NT2/D1 (cell line): ENCODE results near the gene KATNB1.
"Not testable (repeated sequence)": the region's sequence is repeated elsewhere in the genome, so short reads cannot be mapped to it uniquely, and the experiment has no call there.

ENCODE experiments used
- DNase-seq: peaks from one replicate; pipeline ENCODE4 v3.0.0-alpha.2; 2011; ENCODE audit warnings: low read depth, low spot score
- H3K27me3 ChIP-seq: 2 replicates; pipeline ENCODE4 v1.6.0; 2011; ENCODE audit warnings: mild to moderate bottlenecking; ENCODE audit not compliant: insufficient read length, insufficient read depth
- H3K36me3 ChIP-seq: 2 replicates; pipeline ENCODE4 v1.6.1; 2011; ENCODE audit warnings: mild to moderate bottlenecking, low read length, mixed read lengths; ENCODE audit not compliant: insufficient read depth, insufficient read length
- H3K4me1 ChIP-seq: 2 replicates; pipeline ENCODE4 v1.5.1; 2011; ENCODE audit not compliant: insufficient read depth, insufficient read length
- H3K4me3 ChIP-seq: 2 replicates; pipeline ENCODE4 v1.5.1; 2011; ENCODE audit warnings: low read depth; ENCODE audit not compliant: insufficient read length
- H3K9ac ChIP-seq: 2 replicates; pipeline ENCODE4 v1.6.0; 2011; ENCODE audit warnings: low read depth; ENCODE audit not compliant: insufficient read length
- H3K9me3 ChIP-seq: 2 replicates; pipeline ENCODE4 v1.5.1; 2011; ENCODE audit warnings: mild to moderate bottlenecking, low read length; ENCODE audit not compliant: insufficient read depth
- SUZ12 ChIP-seq: IDR thresholded peaks from 2 replicates; pipeline ENCODE4 v1.6.1; 2011; ENCODE audit not compliant: insufficient read length, insufficient read depth; ENCODE audit errors: extremely low read depth
- YY1 ChIP-seq: IDR thresholded peaks from 2 replicates; pipeline ENCODE4 v1.6.1; 2011; ENCODE audit not compliant: insufficient read length, insufficient read depth
- ZNF274 ChIP-seq: IDR thresholded peaks from 2 replicates; pipeline ENCODE4 v1.6.1; 2011; ENCODE audit warnings: mild to moderate bottlenecking, low read depth, low read length

Gene KATNB1

GRCh38 chr16:57711993-57712392 lies 23.6 kb upstream of the KATNB1 start:
- Histone ChIP-seq H3K36me3 (no peaks in the 10 kb centered on the region), H3K9ac (no peak overlapping the region), H3K4me3 (no peak overlapping the region), H3K4me1 (no peaks in the 10 kb centered on the region), H3K9me3 (no peaks in the 10 kb centered on the region), H3K27me3 (peaks cover 4% of the 10 kb centered on the region)
- DNase-seq, result no peak
- TF ChIP-seq SUZ12, result no peak

- not testable (repeated sequence) for DNase-seq, H3K9me3 ChIP-seq, H3K4me3 ChIP-seq, H3K36me3 ChIP-seq, H3K27me3 ChIP-seq, H3K9ac ChIP-seq, H3K4me1 ChIP-seq
Measured at GRCh38 chr16:57712569-57712968, 23.0 kb upstream of the KATNB1 start.

- H3K9me3 ChIP-seq, result no peaks in the 10 kb centered on the region
- no peak overlapping the region for H3K4me3 ChIP-seq
- H3K4me1 ChIP-seq, result no peaks in the 10 kb centered on the region
- no peak for DNase-seq
- TF ChIP-seq SUZ12, result no peak
- H3K36me3 ChIP-seq, result no peaks in the 10 kb centered on the region
- H3K9ac ChIP-seq, result no peak overlapping the region
- H3K27me3 ChIP-seq, result peaks cover 4% of the 10 kb centered on the region
Measured at GRCh38 chr16:57713596-57713995, 22.0 kb upstream of the KATNB1 start.

DNA sequence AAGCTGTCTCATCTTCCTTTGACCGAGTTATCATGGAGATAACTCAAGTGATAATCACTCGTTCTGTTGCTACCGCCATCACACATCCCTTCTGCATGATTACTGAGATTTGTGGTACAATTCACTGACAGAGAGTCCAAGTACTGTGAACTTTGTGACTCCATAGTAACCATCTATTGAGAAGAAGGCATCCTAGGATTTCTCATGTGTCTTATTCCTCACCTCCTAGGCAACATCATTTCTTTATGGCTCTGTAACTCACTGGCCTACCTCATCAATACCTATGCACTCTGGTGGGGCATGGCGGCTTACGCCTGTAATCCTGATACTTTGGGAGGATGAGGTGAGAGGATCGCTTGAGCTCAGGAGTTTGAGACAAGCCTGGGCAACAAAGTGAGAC lies 21.5 kb upstream of the KATNB1 start:
- Histone ChIP-seq H3K27me3 (peaks cover 4% of the 10 kb centered on the region), H3K4me3 (no peak overlapping the region), H3K4me1 (no peaks in the 10 kb centered on the region), H3K36me3 (no peaks in the 10 kb centered on the region), H3K9me3 (no peaks in the 10 kb centered on the region), H3K9ac (no peak overlapping the region)
- TF ChIP-seq ZNF274 (no peak), SUZ12 (no peak), YY1 (no peak)
- DNase-seq, result no peak

DNA sequence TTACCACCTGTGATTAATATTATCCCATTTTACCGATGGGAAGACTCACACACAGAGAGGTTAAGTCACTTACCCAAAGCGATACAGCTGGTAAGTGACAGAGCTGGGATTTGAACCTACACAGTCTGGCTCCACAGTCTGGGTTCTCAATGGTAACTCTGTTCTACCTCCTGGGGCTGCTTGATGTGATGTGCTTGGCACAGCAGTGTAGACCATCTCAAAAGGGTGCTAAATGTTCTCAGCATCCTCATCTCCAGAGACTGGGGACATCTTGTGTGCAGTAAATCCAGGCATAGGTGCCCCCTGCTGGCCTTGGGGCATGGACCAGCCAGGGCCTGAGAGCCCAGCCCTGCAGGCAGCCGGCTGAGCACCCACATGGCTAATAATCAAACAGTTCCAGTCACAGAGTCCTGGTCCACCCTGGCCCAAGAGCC lies 15.4 kb upstream of the KATNB1 start:
- Histone ChIP-seq H3K4me3 (no peak overlapping the region), H3K27me3 (peaks cover 4% of the 10 kb centered on the region), H3K4me1 (peaks cover 12% of the 10 kb centered on the region), H3K9ac (no peak overlapping the region), H3K36me3 (no peaks in the 10 kb centered on the region), H3K9me3 (no peaks in the 10 kb centered on the region)
- no peak for DNase-seq
- TF ChIP-seq ZNF274 (no peak), SUZ12 (no peak), YY1 (no peak)

DNA sequence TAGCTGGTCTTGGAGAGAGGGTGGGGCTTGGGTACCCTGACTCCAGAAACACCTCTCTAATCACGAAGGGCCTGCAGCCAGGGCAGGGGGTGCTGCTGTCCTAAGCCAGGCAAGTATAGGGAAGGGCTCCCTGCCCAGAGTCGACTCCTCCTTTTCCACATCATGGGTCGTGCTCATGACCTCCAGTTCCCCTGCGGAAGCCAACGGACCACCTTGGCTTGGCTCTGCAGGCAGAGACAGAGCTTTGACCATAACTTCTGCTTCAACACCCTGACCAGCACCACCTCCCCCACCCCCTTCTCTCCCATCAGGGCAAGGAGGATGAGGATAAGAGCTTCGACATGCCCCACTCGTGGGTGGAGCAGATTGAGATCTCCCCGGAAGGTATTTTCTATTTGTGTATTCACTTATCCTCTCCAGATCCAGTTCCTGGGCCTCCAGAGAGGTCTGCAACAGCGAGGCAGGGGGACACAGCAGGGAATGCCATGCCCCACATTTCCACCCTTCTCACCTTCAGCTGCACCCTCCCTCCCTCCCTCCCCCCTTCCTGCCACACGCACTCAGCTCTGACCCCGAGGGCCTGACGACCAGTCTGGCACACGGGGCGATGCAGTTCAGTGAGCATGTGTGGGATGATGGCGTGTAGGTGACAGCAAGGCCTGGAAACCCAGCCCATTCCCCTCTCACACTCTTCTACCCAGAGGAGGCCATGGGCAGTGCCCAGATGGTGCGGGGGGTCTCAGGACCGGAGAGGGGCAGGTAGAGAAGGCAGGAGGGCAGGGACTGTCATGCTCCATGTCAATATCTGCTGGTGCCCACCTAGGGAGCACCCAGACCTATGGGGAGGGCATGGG lies 14.0 kb upstream of the KATNB1 start:
- TF ChIP-seq YY1 (no peak), ZNF274 (no peak)
- Histone ChIP-seq H3K4me3 (no peak overlapping the region), H3K9me3 (no peaks in the 10 kb centered on the region), H3K27me3 (no peaks in the 10 kb centered on the region), H3K36me3 (no peaks in the 10 kb centered on the region), H3K9ac (no peak overlapping the region), H3K4me1 (peaks cover 12% of the 10 kb centered on the region)
- no peak for DNase-seq

DNA sequence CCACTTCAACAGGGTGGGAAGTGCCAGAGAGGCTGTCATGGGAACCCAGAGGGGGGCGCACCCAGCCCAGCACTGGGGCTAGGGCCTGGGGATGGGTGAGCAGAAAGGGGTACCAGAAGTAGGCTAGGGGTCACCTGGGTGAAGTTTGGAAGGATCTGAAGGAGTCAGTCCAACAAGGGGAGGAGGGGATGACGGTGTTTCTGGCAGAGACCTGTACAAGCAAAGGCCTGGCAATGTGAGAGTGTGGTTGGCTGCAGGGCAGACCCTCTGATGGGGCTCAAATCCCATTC lies 13.4 kb upstream of the KATNB1 start:
- Histone ChIP-seq H3K27me3 (no peaks in the 10 kb centered on the region), H3K4me1 (peaks cover 12% of the 10 kb centered on the region), H3K9me3 (no peaks in the 10 kb centered on the region), H3K9ac (no peak overlapping the region), H3K36me3 (no peaks in the 10 kb centered on the region), H3K4me3 (no peak overlapping the region)
- TF ChIP-seq SUZ12 (no peak), ZNF274 (no peak), YY1 (no peak)
- no peak for DNase-seq

- no peaks in the 10 kb centered on the region for H3K36me3 ChIP-seq
- H3K4me3 ChIP-seq, result no peak overlapping the region
- no peak for DNase-seq
- no peaks in the 10 kb centered on the region for H3K9me3 ChIP-seq
- H3K27me3 ChIP-seq, result no peaks in the 10 kb centered on the region
- TF ChIP-seq SUZ12 (no peak), YY1 (no peak), ZNF274 (no peak)
- no peak overlapping the region for H3K9ac ChIP-seq
- H3K4me1 ChIP-seq, result peaks cover 12% of the 10 kb centered on the region
Measured at GRCh38 chr16:57722651-57723050, 12.9 kb upstream of the KATNB1 start.
